AG04449 (cell line): ENCODE measurements around the gene CLK3.
"Not testable (repeated sequence)": the region's sequence is repeated elsewhere in the genome, so short reads cannot be mapped to it uniquely, and the experiment has no call there.

Experiments used
- CTCF ChIA-PET: fragments of 350-600 bp; formaldehyde crosslinking; extraction: SDS; loops from one replicate; lab custom pipeline; 2021; ENCODE audit warnings: antibody characterized with exemption; lab: Yijun Ruan, JAX
- POLR2A ChIA-PET: fragments of 400-600, 350-600 bp; formaldehyde crosslinking; extraction: SDS; loops from one replicate; lab custom pipeline; 2020; ENCODE audit warnings: antibody characterized with exemption, inconsistent platforms; lab: Yijun Ruan, JAX
- DNase-seq: peaks from one replicate; pipeline ENCODE4 v3.0.0-alpha.2; 2010; ENCODE audit warnings: low read depth, low spot score
- H3K4me3 ChIP-seq: 2 replicates; pipeline ENCODE4 v1.5.1; 2011; ENCODE audit warnings: low read depth, mild to moderate bottlenecking, control low read depth, low read length
- TF ChIP-seq, protein P1 (sequence below): IDR thresholded peaks from one replicate; pipeline ENCODE4 v1.5.1; 2011; ENCODE audit warnings: mild to moderate bottlenecking, moderate library complexity, low read length, control low read depth, inconsistent platforms; ENCODE audit not compliant: insufficient read depth; ENCODE audit errors: missing control alignments

CLK3 gene

DNA sequence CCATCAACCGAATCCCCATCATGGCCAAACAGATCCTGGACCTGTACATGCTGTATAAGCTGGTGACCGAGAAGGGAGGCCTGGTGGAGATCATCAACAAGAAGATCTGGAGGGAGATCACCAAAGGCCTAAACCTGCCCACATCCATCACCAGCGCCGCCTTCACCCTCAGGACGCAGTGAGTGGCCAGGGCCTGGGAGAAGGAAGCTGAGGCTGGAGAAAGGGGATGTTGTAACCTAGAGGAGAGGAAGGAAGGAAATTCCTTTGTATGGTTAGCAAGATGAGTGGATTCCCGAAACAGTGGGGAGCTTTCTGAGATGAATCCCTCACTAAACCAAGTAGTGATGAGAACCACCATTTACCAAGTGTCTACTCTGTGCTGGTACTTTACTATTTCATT lies 25.8 kb upstream of the CLK3 start:
- TF ChIP-seq, protein P1, sequence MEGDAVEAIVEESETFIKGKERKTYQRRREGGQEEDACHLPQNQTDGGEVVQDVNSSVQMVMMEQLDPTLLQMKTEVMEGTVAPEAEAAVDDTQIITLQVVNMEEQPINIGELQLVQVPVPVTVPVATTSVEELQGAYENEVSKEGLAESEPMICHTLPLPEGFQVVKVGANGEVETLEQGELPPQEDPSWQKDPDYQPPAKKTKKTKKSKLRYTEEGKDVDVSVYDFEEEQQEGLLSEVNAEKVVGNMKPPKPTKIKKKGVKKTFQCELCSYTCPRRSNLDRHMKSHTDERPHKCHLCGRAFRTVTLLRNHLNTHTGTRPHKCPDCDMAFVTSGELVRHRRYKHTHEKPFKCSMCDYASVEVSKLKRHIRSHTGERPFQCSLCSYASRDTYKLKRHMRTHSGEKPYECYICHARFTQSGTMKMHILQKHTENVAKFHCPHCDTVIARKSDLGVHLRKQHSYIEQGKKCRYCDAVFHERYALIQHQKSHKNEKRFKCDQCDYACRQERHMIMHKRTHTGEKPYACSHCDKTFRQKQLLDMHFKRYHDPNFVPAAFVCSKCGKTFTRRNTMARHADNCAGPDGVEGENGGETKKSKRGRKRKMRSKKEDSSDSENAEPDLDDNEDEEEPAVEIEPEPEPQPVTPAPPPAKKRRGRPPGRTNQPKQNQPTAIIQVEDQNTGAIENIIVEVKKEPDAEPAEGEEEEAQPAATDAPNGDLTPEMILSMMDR = no peak
- no peak for DNase-seq
- CTCF ChIA-PET = interaction anchor here (1.0 to 1.8 kb wide), 3 partner anchors 9 to 18 kb away, joined by 3 to 5 read pairs (median 5); no protein-coding TSS in a partner anchor
- H3K4me3 ChIP-seq = no peak overlapping the region
- POLR2A ChIA-PET = no interaction called here

- ChIA-PET POLR2A (interaction anchor here (0.8 kb wide), 1 partner anchor 8 kb away, joined by 3 read pairs; no protein-coding TSS in a partner anchor), CTCF (no interaction called here)
- TF ChIP-seq, protein P1 = no peak
- H3K4me3 ChIP-seq = no peak overlapping the region
- DNase-seq = no peak
These were observed 23.4 kb upstream of the CLK3 start for GRCh38 chr15:74592222-74592621.

GRCh38 chr15:74593122-74593521 lies 22.5 kb upstream of the CLK3 start:
- TF ChIP-seq, protein P1 = no peak
- ChIA-PET CTCF (no interaction called here), POLR2A (no interaction called here)
- DNase-seq = no peak
- no peak overlapping the region for H3K4me3 ChIP-seq

- no peak for DNase-seq
- ChIA-PET POLR2A (no interaction called here), CTCF (no interaction called here)
- TF ChIP-seq, protein P1 = no peak
- no peak overlapping the region for H3K4me3 ChIP-seq
These were observed 21.2 kb upstream of the CLK3 start for GRCh38 chr15:74594455-74594854.

DNA sequence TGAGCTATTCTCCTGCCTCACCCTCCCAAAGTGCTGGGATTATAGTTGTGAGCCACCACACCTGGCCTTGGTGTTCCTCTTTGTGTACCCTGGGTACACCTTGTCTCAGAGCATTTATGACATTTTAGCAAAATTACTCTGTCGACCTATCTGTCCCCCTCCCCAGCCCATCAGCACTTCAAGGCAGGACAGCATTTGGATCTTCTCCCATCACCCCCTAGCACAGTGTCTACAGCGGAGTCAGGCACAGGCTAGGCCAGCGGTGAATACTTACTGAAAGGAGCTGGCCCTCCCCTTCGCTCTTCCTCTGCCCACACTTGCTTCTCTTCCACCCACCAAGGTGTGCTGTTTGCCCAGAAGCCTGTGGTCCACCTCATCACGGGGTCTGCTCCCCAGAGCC lies 20.4 kb upstream of the CLK3 start:
- no peak for DNase-seq
- ChIA-PET POLR2A (no interaction called here), CTCF (interaction anchor here (1.2 kb wide), 1 partner anchor 13 kb away, joined by 3 read pairs; no protein-coding TSS in a partner anchor)
- no peak overlapping the region for H3K4me3 ChIP-seq
- TF ChIP-seq, protein P1 = no peak

GRCh38 chr15:74596736-74597135 lies 18.9 kb upstream of the CLK3 start:
- POLR2A ChIA-PET, CTCF ChIA-PET, DNase-seq, H3K4me3 ChIP-seq: not testable (repeated sequence)

- CTCF ChIA-PET = interaction anchor here (1.1 to 2.2 kb wide), 4 partner anchors 38 to 222 kb away, joined by 3 to 12 read pairs (median 3); no protein-coding TSS in a partner anchor
- not testable (repeated sequence) for DNase-seq, H3K4me3 ChIP-seq
- POLR2A ChIA-PET = interaction anchor here (1.2 to 2.6 kb wide), 3 partner anchors 17 to 27 kb away, joined by 3 to 22 read pairs (median 6); partner anchors contain the start of gene CLK3
These were observed 18.4 kb upstream of the CLK3 start for GRCh38 chr15:74597146-74597705.
